ENCODE measurements around the gene ALKBH7. TPM values are rescaled to one million over a fixed set of nuclear protein-coding genes. Genes with fewer than 3 reads are reported as not detected.

Gene ALKBH7
- total and polyA plus RNA-seq, 10 of the 15 experiments (the other 5 are each of a cell fraction or from before 2014, with no cell fraction given): 0.31 to 82.5 (median 37.6) TPM

DNA sequence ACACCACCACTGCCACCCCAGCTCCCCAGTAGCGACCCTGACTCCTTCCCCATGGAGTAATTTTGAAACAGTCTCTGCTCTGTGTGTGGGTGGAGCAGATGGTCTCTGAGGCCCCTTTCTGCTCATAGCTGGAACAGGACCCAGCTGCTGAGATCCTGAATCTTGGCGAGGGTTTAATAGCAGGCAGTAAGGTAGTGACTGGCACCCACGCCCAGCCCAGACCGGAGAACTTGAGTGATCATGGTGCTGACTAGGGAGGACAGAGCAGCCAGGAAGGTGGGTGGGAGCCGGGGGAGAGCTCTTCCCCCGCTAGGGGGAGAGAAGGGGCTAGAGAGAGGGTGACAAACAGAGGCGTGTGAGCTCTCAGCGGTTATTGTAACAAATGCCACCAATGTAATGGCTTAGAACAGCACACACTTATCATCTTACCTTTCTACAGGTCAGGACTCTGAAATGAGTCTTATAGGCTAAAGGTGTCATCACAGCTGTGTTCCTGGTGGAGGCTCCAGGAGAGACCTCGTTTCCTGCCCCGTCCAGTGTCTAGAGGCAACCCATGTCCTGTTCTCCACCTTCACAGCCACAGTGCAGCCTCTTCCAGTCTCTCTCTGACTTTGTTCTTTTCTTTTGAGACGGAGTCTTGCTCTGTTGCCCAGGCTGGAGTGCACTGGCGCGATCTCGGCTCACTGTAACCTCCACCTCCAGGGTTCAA, 31.9 kb upstream of the ALKBH7 start:
- CTCF ChIA-PET: interaction anchor here (0.8 to 1.2 kb wide), 3 partner anchors 13 to 122 kb away, joined by 3 to 4 read pairs (median 4); no protein-coding TSS in a partner anchor
- no peak for DNase-seq (ENCODE audit: low read depth, low spot score)
- POLR2A ChIA-PET: interaction anchor here (1.1 kb wide), 1 partner anchor 13 kb away, joined by 3 read pairs; no protein-coding TSS in a partner anchor
- no peak overlapping the region for H3K27ac ChIP-seq (ENCODE audit: control insufficient read depth, insufficient read depth)
- H4K20me1 ChIP-seq (ENCODE audit: control insufficient read depth, insufficient read depth): no peaks in the 10 kb centered on the region
- RAD21 ChIA-PET (ENCODE audit: unreplicated experiment): interaction anchor here (1.5 kb wide), 1 partner anchor 141 kb away, joined by 3 read pairs; the partner anchor contains the start of gene DENND1C
- no TSS peak for BruUV-seq (replicated peaks)
- no peak for FAIRE-seq
- no peak overlapping the region for H3K4me3 ChIP-seq
- no peak overlapping the region for H3K4me2 ChIP-seq (ENCODE audit: control insufficient read depth, insufficient read depth)
- peak; percentile 30; the same call in 2 of the 3 replicates for ATAC-seq
- no peaks in the 10 kb centered on the region for H3K27me3 ChIP-seq (replicated peaks in 1 of 2; ENCODE audit: control insufficient read depth in 2 of 2, insufficient read depth in 2 of 2, low read length in 1 of 2)
- peak overlapping the region; percentile 7; the same call in 1 of the 2 replicates for H2AFZ ChIP-seq (ENCODE audit: control insufficient read depth, low read depth, low read length)
- no peaks in the 10 kb centered on the region for H3K4me1 ChIP-seq (ENCODE audit: control insufficient read depth, insufficient read depth, low read length)
- H3K9ac ChIP-seq (ENCODE audit: control insufficient read depth, insufficient read depth, low read length): no peak overlapping the region
- SMC1A ChIA-PET (ENCODE audit: uncharacterized antibody, unreplicated experiment): interaction anchor here (1.1 kb wide), 1 partner anchor 11 kb away, joined by 3 read pairs; no protein-coding TSS in a partner anchor
- no peaks in the 10 kb centered on the region for H3K79me2 ChIP-seq (ENCODE audit: control insufficient read depth, insufficient read depth, low read length)
- H3K36me3 ChIP-seq (ENCODE audit: control insufficient read depth in 2 of 2, insufficient read depth in 2 of 2, low read length in 1 of 2): no peaks in the 10 kb centered on the region
- 29% methylated on average over 14 of the region's 14 CpGs for WGBS (ENCODE audit: insufficient coverage, insufficient replicate concordance, low lambda C conversion rate, missing lambda C conversion rate)
- TF ChIP-seq, protein P1, sequence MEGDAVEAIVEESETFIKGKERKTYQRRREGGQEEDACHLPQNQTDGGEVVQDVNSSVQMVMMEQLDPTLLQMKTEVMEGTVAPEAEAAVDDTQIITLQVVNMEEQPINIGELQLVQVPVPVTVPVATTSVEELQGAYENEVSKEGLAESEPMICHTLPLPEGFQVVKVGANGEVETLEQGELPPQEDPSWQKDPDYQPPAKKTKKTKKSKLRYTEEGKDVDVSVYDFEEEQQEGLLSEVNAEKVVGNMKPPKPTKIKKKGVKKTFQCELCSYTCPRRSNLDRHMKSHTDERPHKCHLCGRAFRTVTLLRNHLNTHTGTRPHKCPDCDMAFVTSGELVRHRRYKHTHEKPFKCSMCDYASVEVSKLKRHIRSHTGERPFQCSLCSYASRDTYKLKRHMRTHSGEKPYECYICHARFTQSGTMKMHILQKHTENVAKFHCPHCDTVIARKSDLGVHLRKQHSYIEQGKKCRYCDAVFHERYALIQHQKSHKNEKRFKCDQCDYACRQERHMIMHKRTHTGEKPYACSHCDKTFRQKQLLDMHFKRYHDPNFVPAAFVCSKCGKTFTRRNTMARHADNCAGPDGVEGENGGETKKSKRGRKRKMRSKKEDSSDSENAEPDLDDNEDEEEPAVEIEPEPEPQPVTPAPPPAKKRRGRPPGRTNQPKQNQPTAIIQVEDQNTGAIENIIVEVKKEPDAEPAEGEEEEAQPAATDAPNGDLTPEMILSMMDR (IDR thresholded peaks at IDR 0.05 in 2 of 3, conservative IDR thresholded peaks at IDR 0.05 in 1 of 3; ENCODE audit: control insufficient read depth in 2 of 3, extremely low read depth in 1 of 3, insufficient read depth in 1 of 3, low read depth in 3 of 3, low read length in 3 of 3): 0 out of 6 replicates have a peak, but pooled peaks of 1 of the 3 experiments have one; percentile 5
- TF ChIP-seq RELA (IDR thresholded peaks at IDR 0.05; ENCODE audit: borderline replicate concordance, partially characterized antibody) (no peak), NRF1 (conservative IDR thresholded peaks at IDR 0.05; ENCODE audit: low read depth, low read length) (no peak), TCF12 (IDR thresholded peaks at IDR 0.05; ENCODE audit: low read depth, low read length) (peak; percentile 57; the same call in 1 of the 2 replicates), NR2C1 (IDR thresholded peaks at IDR 0.05) (no peak)
- intact Hi-C loops (cut with micrococcal nuclease; ENCODE audit: unreplicated experiment): no loop called here
- H3K9me3 ChIP-seq (replicated peaks; ENCODE audit: control insufficient read depth, insufficient read depth, low read length): no peaks in the 10 kb centered on the region
- in situ Hi-C loops (cut with MboI): no loop called here

Data from GM12878 (cell line).